Parathyroid adenoma (tissue), 2 donors: ENCODE measurements around the gene RBPJ.

Experiments used
- H2AFZ ChIP-seq: fragments of 300-600 bp; sonication (generic); one replicate; pipeline ENCODE4 v1.7.0; 2017; ENCODE audit warnings: antibody characterized with exemption, mild to moderate bottlenecking
- H3K27ac ChIP-seq: fragments of 300-600 bp; sonication (generic); one replicate; pipeline ENCODE4 v1.7.0; 2017
- H3K27me3 ChIP-seq: fragments of 300-600 bp; sonication (generic); one replicate; pipeline ENCODE4 v1.7.0; 2017; ENCODE audit warnings: low read length; ENCODE audit not compliant: control insufficient read depth, insufficient read depth
- H3K36me3 ChIP-seq: fragments of 300-600 bp; sonication (generic); one replicate; pipeline ENCODE4 v1.7.0; 2017; ENCODE audit warnings: low read length; ENCODE audit not compliant: control insufficient read depth, insufficient read depth
- H3K4me1 ChIP-seq: fragments of 300-600 bp; sonication (generic); one replicate; pipeline ENCODE4 v1.7.0; 2017; ENCODE audit warnings: control low read depth
- H3K4me2 ChIP-seq: fragments of 300-600 bp; sonication (generic); one replicate; pipeline ENCODE4 v1.7.0; 2017; ENCODE audit warnings: low read length
- H3K4me3 ChIP-seq: fragments of 300-600 bp; sonication (generic); one replicate; pipeline ENCODE4 v1.7.0; 2017; ENCODE audit warnings: low read depth, low read length
- H3K79me2 ChIP-seq: fragments of 300-600 bp; sonication (generic); one replicate; pipeline ENCODE4 v1.7.0; 2017; ENCODE audit warnings: control low read depth
- H3K9ac ChIP-seq: fragments of 300-600 bp; sonication (generic); one replicate; pipeline ENCODE4 v1.7.0; 2017; ENCODE audit warnings: mild to moderate bottlenecking
- H3K9me3 ChIP-seq: fragments of 300-600 bp; sonication (generic); one replicate; pipeline ENCODE4 v1.7.0; 2017; ENCODE audit warnings: low read length; ENCODE audit not compliant: control insufficient read depth
- TF ChIP-seq, protein P1 (sequence below): fragments of 300-600 bp; sonication (generic); IDR thresholded peaks from one replicate; pipeline ENCODE4 v1.7.0; 2017; ENCODE audit warnings: antibody characterized with exemption, mild to moderate bottlenecking
- donor health status: primary hyperparathyroidism.

The RBPJ gene

DNA sequence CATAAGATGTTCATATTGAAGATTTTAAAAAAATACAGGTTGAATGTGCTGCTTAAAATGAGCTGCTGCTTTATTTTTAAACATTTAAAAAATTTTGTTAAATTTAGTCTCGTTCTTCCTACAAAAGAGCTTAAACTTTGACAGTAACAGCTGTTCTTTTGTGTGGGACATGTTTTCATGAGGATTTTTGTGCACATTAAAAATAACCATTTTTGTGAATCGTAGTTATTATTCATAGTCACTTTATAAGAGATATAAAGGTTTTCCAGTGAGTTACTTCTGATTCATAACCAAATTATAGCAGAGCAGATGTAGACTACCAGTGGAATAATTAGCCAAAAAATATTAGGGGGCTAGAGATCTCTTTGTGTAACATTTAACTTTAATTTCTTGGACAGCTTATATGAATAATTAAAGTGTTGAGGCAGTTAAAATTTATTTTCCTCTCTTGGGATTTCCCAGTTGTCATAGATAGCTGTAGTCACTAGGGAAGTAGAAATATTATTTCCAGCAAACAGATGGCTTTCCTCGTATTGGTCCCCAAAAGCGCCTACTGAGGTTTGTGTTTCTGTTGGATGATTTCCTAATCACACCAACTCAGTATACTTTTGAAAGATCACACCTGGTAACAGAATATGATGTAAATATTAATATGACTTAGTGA lies 24.2 kb downstream of the RBPJ start:
- no peak overlapping the region for H3K4me2 ChIP-seq
- H3K36me3 ChIP-seq: no peaks in the 10 kb centered on the region
- H3K4me3 ChIP-seq: no peak overlapping the region
- peaks cover 5% of the 10 kb centered on the region for H3K79me2 ChIP-seq
- H3K9ac ChIP-seq: no peak overlapping the region
- H3K27ac ChIP-seq: no peak overlapping the region
- no peak overlapping the region for H2AFZ ChIP-seq
- no peaks in the 10 kb centered on the region for H3K9me3 ChIP-seq
- peaks cover 9% of the 10 kb centered on the region for H3K4me1 ChIP-seq
- TF ChIP-seq, protein P1, sequence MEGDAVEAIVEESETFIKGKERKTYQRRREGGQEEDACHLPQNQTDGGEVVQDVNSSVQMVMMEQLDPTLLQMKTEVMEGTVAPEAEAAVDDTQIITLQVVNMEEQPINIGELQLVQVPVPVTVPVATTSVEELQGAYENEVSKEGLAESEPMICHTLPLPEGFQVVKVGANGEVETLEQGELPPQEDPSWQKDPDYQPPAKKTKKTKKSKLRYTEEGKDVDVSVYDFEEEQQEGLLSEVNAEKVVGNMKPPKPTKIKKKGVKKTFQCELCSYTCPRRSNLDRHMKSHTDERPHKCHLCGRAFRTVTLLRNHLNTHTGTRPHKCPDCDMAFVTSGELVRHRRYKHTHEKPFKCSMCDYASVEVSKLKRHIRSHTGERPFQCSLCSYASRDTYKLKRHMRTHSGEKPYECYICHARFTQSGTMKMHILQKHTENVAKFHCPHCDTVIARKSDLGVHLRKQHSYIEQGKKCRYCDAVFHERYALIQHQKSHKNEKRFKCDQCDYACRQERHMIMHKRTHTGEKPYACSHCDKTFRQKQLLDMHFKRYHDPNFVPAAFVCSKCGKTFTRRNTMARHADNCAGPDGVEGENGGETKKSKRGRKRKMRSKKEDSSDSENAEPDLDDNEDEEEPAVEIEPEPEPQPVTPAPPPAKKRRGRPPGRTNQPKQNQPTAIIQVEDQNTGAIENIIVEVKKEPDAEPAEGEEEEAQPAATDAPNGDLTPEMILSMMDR: no peak
- no peaks in the 10 kb centered on the region for H3K27me3 ChIP-seq

DNA sequence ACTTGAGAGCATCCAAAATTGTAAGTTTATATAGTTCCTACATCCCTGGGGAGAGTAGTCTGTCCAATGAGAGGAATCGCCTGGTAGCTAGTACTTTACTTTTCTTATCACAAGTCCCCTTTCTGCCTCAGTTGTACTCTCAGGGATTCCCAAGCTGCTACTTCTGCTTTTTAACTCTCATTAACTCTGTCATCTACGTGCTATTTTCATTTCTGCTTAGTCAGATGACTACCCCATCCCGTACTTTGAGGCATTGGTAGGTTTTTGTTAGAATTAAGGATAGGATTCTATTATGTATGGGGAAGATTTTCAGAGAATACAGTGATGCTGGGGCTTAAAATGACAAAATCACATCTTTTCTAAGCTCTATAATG lies 24.7 kb downstream of the RBPJ start:
- Histone ChIP-seq H3K4me3 (no peak overlapping the region), H3K27me3 (no peaks in the 10 kb centered on the region), H3K4me1 (peaks cover 9% of the 10 kb centered on the region), H3K27ac (no peak overlapping the region), H3K9ac (no peak overlapping the region), H3K9me3 (no peaks in the 10 kb centered on the region), H3K79me2 (peaks cover 5% of the 10 kb centered on the region), H3K4me2 (no peak overlapping the region), H2AFZ (no peak overlapping the region), H3K36me3 (no peaks in the 10 kb centered on the region)
- TF ChIP-seq, protein P1: no peak

DNA sequence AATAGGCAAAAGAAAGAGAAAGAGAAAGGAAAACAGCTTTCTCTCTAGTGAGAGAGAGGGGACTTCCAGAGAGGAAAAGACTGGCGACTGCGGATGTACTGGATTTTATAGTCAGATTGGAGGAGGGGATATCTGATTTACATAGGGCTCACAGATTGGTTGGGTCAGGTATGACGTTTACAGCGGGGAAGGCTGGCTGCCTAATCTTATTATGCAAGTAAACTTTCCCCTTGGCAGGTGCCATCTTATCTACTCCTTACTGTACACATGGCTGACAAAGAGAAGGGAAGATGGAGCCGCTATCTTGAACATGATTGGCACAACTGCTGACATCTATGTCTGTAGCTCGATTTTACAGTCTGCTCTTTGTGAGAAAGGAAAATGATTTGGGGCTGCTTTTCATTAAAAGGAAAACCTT lies 25.4 kb downstream of the RBPJ start:
- Histone ChIP-seq H3K4me3 (no peak overlapping the region), H3K27me3 (no peaks in the 10 kb centered on the region), H3K9me3 (no peaks in the 10 kb centered on the region), H3K4me2 (no peak overlapping the region), H3K9ac (no peak overlapping the region), H3K4me1 (peaks cover 9% of the 10 kb centered on the region), H3K27ac (no peak overlapping the region), H2AFZ (no peak overlapping the region), H3K79me2 (peaks cover 8% of the 10 kb centered on the region), H3K36me3 (no peaks in the 10 kb centered on the region)
- TF ChIP-seq, protein P1: no peak

DNA sequence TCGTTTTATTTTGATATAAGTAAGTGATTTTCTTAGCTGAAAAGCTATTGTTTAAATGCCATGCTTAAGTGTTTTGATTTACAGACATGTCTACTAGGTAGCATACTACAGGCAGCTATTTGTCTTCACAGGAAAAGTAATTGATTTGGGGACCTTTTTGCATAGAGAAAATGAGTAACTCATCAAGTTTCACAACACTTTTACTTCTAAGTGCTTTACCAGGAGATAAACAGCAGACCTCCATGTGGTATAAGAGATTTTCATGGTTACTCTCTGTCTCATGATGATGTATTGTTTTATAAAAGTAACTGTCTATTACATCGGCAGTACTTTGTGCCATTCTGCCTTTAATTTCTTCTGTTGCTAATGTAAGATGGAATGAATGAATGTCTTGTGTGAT lies 28.7 kb downstream of the RBPJ start:
- TF ChIP-seq, protein P1: no peak
- H3K4me2 ChIP-seq: no peak overlapping the region
- peaks cover 13% of the 10 kb centered on the region for H3K79me2 ChIP-seq
- no peak overlapping the region for H3K27ac ChIP-seq
- no peak overlapping the region for H2AFZ ChIP-seq
- H3K36me3 ChIP-seq: no peaks in the 10 kb centered on the region
- no peak overlapping the region for H3K9ac ChIP-seq
- H3K9me3 ChIP-seq: no peaks in the 10 kb centered on the region
- H3K4me3 ChIP-seq: no peak overlapping the region
- no peaks in the 10 kb centered on the region for H3K27me3 ChIP-seq
- H3K4me1 ChIP-seq: peaks cover 6% of the 10 kb centered on the region

DNA sequence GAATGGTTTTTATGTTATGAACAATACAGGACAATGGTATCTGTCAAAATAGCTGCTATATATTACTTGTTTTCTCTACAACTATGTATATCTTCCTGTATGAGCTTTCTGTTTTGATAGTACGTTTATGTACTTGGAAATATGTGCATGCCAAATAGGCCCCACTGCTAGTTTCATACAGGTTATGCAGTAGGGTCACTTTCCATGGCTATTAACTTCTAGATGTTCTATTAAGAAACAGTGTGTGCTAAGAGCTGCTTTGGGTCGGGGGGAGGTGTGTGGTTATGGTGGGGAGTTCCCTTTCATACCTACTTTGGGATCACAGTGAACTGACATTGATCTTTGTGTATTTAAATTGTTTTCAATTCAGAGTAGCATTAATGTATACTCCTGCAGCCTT lies 30.9 kb downstream of the RBPJ start:
- Histone ChIP-seq H3K4me2 (no peak overlapping the region), H3K4me3 (no peak overlapping the region), H3K27ac (no peak overlapping the region), H3K4me1 (no peaks in the 10 kb centered on the region), H2AFZ (no peak overlapping the region), H3K79me2 (peaks cover 7% of the 10 kb centered on the region), H3K9me3 (no peaks in the 10 kb centered on the region), H3K36me3 (no peaks in the 10 kb centered on the region), H3K9ac (no peak overlapping the region), H3K27me3 (no peaks in the 10 kb centered on the region)
- TF ChIP-seq, protein P1: no peak
